Posterior cingulate gyrus (tissue), 11 donors: ENCODE measurements around the gene JAKMIP1.
"Not testable (repeated sequence)": the region's sequence is repeated elsewhere in the genome, so short reads cannot be mapped to it uniquely, and the experiment has no call there.

Experiments
- DNase-seq, 10 donors: peaks; one replicate each; pipeline versions ENCODE4 v3.0.0 to v3.0.0-alpha.2; 2020 to 2021; ENCODE audit warnings: mixed read lengths in 3 of 10
- intact Hi-C: fragments of 100-400 bp; cut with DNase I; formaldehyde crosslinking; loops from one replicate; pipeline ENCODE4 v1.15.1; 2023

The JAKMIP1 gene

DNA sequence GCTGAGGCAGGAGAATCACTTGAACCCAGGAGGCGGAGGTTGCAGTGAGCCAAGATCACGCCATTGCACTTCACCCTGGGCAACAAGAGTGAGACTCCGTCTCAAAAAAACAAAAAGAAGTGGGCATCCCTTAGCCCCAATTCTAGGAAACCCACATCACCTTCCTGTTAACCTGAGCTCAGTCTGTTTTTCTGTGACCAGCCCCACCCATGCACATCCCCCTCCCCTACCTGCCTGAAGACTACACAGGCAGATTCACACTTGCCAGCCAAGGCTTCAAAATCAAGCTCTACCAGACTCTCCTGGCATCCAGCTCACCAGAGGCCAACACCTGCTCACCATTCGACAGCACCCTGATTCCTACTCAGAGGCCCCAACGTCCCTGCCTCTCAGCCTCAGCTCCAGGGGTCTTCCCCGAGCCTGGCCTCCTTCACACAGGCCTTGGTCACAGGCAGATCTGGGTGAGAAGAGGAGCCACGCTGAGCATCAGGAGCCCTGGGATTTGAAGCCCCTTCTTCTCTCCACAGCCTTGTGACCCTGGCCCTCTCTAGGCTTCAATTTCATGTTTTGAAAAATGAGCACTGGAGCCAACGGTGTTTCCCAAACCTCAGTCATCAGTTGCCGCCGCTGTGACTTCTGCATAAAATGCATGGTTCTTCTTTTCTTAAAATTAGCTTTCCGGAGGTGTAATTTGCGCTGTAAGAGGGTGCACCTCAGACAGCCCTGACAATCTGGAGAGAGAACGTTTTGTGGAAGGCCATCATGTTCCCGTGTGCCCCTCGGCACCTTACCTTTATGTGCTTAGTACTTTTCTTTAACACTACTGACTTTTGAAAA, 47.3 kb downstream of the JAKMIP1 start:
- intact Hi-C loops: no loop called here
- peak in 1 of 10 donors; percentile 36 for DNase-seq

DNA sequence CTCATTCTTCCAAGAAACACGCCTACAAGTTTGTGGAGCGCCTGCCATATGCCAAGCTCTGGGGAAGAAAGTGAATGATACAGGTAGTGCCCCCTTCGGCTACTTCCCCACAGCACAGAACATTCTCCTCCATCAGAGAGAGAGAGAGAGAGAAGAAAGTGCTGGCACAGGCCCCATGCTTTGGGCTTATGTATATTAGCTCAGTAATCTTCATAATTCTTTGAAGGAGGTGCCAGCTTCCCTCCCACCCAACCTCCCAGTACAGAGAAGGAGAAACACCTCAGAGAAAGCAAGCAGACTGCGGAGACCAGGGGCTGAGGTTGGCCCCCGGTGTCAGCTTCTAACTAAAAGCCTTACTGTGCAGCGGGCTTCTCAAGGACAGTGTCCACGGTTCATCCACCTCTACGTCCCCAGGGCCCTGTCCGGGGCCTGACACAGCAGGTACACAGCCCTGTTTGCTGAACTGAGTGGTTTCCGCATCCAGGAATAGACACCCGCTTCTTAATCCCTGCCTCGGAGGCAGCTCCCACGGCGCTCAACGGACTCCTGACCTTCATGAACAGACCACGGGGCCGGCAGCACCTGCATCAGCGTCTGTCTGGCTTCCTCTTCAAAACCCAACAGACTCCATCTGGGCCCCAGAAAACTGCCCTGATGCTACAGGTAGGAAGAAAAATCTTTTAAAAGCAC, 50.2 kb downstream of the JAKMIP1 start:
- peak in 2 of 10 donors; percentile 44 to 48 for DNase-seq
- intact Hi-C loops: no loop called here

- intact Hi-C loops: no loop called here
These were observed 51.7 kb downstream of the JAKMIP1 start for GRCh38 chr4:6148506-6149205.

DNA sequence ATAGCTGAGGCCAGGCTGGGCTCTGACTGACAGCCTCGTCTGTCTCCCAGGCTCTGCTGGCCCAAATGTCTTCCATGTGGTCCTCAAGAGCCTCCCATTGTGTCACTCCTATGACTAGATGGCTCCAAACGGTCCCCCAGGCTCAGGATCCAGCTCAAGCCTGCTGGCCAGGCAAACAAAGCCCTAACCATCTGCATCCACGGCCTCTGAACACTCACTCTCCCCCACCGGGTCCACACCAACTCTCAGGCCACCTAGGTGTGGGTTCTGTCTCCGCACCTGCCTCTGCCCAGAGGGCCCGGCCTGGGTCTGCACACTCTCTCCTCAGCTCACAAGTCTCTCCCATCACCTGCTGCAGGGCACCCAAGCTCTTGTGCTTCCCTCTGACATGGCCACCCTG, 52.9 kb downstream of the JAKMIP1 start:
- intact Hi-C loops: no loop called here
- DNase-seq: peak in 1 of 10 donors; percentile 64

More at GRCh38 chr4:6148506-6149205, 51.7 kb downstream of the JAKMIP1 start:
- peak in 1 of 10 donors; percentile 82 for DNase-seq

DNA sequence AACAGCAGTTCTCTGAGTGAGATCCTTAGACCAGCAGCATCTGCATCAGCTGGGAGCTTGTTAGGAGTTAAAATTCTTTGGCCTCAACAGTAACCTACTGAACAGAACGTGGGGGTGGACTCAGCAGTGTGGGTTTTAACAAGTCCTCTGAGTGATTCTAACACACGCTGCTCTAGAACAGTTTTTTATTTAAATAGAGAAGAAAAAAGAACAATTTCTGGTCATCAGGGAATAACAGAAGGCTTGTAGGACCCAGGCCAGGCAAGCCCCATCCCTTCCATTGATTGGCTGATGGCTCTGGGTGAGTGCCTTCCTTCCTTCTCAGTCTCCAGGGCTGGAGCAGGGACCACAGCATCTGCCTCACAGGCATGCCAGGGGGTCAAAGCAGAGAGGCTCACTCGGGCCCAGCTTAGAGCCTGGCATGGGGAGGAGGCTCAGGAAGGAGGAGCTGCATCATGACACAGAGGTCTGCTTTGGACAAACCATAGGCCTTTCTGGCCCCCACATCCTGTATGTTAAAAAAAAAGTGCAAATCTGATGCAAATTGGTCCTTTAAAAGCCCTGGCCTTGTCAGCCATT, 56.7 kb downstream of the JAKMIP1 start:
- intact Hi-C loops: no loop called here
- peak in 3 of 10 donors; percentile 69 to 85 (median 76) for DNase-seq

GRCh38 chr4:6142935-6143602, 57.3 kb downstream of the JAKMIP1 start:
- DNase-seq: peak in 2 of 10 donors; percentile 43 to 78
- intact Hi-C loops: no loop called here

- intact Hi-C loops: no loop called here
- DNase-seq: peak in 2 of 10 donors; percentile 49 to 70
These were observed 57.8 kb downstream of the JAKMIP1 start for GRCh38 chr4:6142511-6142910.

- DNase-seq: peak in 2 of 10 donors; percentile 54 to 67
- intact Hi-C loops: no loop called here
These were observed 58.8 kb downstream of the JAKMIP1 start for GRCh38 chr4:6141554-6141953.

DNA sequence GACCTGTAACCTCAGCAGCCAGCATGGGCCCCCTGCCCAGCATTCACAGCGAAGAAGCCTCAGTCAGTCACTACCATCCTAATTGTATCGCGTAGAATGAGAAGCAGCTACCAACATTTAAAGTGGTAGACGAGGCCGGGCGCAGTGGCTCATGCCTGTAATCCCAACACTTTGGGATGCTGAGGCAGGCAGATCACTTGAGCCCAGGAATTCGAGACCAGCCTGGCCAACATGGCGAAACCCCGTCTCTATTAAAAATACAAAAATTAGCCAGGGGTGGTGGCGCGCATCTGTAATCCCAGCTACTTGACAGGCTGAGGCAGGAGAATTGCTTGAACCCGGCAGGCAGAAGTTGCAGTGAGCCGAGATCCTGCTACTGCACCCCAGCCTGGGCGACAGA, 59.3 kb downstream of the JAKMIP1 start:
- DNase-seq: peak in 2 of 10 donors; percentile 59 to 71
- intact Hi-C loops: not testable (repeated sequence)

DNA sequence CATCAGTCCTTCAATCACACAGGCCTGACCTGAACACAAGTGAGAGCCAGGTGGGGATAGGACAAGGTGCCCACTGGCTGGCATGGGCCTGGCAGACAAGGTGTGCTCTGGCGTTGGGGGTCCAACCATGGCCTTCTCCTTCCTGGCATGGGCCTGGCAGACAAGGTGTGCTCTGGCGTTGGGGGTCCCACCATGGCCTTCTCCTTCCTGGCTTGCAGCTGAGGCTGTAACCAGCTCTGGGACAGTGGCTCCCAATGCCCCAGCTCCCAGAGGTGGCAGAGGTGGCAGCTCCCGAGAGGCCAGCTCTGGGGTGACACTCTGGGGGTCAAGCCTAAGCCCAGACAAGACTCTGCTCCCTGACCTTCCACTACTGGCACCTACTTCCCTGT, 62.6 kb downstream of the JAKMIP1 start:
- intact Hi-C loops: no loop called here
- DNase-seq: peak in 1 of 10 donors; percentile 58

DNA sequence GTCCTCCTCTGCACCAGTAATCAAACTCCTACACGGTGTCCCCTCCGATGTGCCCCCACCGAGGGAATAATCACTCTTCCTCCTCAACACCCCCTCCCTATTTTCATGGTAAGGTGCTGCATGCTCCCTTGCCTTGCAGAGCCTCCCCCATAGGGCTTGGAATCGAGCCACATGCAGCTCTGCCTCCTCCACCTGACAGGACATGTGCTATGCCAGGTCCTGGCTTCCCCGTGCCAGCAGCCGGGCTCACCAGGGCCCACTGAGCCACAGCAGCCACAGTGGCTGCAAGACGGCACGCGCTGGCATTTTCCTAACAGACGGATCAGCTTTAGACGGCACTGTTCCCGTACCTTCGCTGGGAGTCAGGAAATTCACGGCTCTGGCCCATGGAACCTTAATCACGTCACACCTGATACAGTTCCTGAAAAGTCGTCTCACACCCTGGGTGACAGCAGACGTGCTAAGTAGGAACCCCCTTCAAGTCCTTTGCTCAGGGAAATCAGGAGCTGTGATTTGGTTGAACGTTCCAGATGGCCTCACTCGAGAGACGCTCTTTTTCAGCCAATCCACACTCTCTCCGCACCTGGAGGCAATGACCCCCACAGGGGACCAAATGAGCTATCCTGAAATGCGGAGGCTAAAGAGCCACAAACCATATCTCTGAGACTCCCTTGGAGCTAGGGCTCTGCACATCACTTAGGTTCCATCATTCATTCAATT, 63.2 kb downstream of the JAKMIP1 start:
- intact Hi-C loops: no loop called here
- DNase-seq: peak in 2 of 10 donors; percentile 79 to 83

GRCh38 chr4:6134612-6135220, 65.6 kb downstream of the JAKMIP1 start:
- intact Hi-C loops: no loop called here
- DNase-seq: peak in 4 of 10 donors; percentile 36 to 91 (median 75)

DNA sequence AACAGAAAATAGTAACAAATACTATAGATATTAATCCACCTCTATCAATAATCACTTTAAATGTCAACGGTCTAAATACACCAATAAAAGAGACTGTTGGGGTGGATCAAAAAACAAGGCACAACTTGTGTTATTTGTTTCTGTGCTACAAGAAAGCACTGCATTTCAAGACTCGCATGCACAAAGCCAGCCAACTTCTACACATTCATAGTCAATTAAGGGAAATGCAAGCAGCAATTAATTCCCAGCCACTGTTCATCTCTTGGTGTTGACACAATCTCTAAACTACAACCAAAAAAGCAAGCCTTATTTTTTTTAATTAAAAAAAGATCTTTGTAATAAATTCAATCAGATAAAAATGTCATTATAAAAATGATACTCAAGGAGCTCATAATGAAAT, 67.6 kb downstream of the JAKMIP1 start:
- intact Hi-C loops: no loop called here
- no peak for DNase-seq

DNA sequence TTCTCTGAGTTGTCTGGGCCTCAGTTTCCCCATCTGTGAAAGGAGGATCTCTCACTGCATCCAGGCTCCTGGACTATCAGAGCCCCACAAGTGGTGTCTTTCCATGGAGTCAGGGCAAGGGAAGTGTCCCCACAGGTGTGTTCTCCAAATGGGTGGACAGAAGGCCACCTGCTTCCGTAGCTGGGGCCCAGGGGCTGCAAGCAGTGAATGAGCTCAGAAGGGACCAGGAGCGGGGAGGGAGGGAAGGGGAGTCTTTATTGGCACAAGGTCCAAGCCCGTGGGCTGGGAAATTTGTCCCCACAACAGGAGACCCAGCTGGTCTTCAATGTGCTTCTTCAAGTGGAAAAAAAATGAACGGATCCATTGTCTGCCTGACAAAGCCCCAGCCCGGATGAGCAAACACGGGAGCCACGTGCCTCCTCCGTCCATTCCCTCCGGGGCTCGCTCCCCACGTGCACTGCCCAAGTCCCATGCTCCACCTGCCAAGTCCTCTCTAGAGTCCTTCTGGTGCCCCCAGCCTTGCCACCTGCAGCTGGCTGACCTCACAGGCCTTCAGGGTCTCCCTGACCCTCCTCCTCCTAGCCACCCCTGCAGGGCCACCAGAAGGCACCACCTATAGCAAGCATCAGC, 72.0 kb downstream of the JAKMIP1 start:
- intact Hi-C loops: no loop called here
- DNase-seq: peak in 3 of 10 donors; percentile 19 to 86 (median 76)

DNA sequence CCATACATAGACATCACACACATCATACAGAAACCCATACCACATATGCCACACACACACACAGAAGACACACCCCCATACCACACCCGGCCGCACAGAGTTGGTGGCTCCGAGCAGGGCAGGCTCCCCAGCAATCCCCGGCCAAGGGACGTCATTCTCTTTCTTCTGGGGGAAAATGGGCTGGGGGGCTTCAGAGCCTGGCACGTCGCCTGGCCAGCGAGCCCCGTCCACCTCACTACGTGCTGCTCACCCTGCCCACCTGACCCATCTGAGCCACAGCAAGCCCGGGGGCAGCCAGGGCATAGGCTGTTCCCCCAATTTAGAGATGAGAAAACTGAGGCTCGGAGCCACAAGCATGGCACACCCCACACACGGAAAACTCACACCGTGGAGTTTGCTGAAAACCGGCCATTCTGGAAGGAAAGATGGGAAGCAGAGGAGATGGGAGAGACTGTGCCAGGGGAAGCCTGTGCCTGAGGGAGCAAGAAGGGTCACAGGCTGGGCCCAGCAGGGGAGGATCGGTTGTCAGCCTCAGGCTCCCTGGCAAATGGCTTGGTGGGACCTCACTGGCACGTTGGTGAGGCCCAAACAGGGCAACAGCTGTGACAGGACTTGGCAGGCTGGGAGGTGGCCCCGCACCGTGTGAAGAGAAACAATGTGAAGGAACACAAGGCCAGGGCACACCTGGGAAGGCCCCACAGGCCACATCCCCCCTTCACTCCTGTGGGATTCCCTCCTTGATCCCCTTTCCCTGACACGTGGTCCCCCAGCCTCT, 73.2 kb downstream of the JAKMIP1 start:
- DNase-seq: peak in 2 of 10 donors; percentile 68 to 80
- intact Hi-C loops: no loop called here

DNA sequence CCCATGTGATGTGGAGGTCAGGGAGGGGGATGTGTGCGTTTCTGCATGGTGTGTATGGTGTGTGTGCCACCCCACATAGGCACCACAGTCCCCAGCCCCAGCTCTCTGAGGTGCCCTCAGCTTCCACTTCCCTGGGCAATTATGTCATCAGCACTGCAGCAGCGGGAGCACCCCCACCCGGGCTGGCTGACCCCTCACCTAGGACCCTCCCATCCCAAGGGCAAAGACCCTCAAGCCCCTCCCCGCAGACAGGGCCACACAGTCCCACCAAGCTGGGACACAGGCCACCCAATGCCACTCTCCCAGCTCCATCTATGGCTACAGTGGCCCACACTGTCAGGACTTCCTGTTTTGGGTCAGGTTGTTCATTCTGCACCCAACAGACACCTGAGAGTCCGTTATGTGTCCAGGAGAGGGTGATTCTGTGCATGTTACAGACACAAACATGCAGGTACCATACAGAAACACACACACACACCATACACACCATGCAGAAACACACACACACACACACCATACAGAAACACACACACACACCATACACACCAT, 75.2 kb downstream of the JAKMIP1 start:
- DNase-seq: peak in 2 of 10 donors; percentile 42 to 59
- intact Hi-C loops: no loop called here

DNA sequence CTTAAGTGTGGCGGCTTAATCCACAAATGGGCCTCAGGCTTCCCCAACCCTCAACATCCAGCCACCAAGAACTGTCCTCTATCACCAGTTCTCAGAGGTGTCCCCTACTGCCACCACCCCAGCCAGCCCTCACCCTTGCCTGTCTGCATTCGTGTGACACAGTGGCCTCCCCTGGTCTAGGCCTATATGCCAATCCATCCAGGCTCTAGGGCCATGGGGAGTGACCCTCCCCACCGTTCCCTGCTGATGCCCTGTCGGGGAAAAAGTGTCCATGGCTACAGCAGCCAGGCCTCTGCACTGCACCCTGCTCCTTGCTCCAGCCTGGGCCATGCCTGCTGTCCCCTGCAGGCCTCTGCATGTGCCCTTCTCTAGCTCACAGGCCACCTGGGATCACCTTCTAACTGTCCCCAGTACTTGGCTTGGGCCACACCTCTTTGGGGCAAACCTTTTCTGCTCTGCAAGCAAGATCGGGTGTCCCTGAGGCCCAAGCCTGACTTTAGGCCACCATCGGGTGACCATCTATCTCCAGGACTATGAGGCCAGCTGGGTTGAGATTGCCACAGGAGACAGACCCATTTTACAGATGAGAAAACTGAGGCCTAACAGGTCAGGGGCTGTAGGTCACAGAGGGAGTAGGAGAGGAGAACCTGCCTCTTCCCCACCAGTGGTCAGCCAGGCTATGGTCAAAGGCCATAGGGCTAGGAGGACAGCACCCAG, 75.8 kb downstream of the JAKMIP1 start:
- intact Hi-C loops: no loop called here
- DNase-seq: peak in 2 of 10 donors; percentile 62 to 67
